ENCODE measurements around the gene TGFBR3.

The TGFBR3 gene

GRCh38 chr1:91754816-91755580 is 131.0 kb downstream of the TGFBR3 start:
- no peak for DNase-seq (ENCODE audit: low read depth in 2 of 2)

GRCh38 chr1:91754348-91754747 is 131.6 kb downstream of the TGFBR3 start:
- no peak for DNase-seq (ENCODE audit: low read depth in 2 of 2)

- DNase-seq (ENCODE audit: low read depth in 2 of 2) = no peak
Measured at GRCh38 chr1:91753878-91754277, 132.1 kb downstream of the TGFBR3 start.

GRCh38 chr1:91752324-91752723 is 133.6 kb downstream of the TGFBR3 start:
- no peak for DNase-seq (ENCODE audit: low read depth in 2 of 2)

GRCh38 chr1:91751275-91751674 is 134.7 kb downstream of the TGFBR3 start:
- DNase-seq (ENCODE audit: low read depth in 2 of 2) = no peak

GRCh38 chr1:91750398-91750996 is 135.5 kb downstream of the TGFBR3 start:
- no peak for DNase-seq (ENCODE audit: low read depth in 2 of 2)

GRCh38 chr1:91749788-91750231 is 136.1 kb downstream of the TGFBR3 start:
- DNase-seq (ENCODE audit: low read depth in 2 of 2) = no peak

- DNase-seq (ENCODE audit: low read depth in 2 of 2) = no peak
Measured at GRCh38 chr1:91747666-91748065, 138.3 kb downstream of the TGFBR3 start.

- DNase-seq (ENCODE audit: low read depth in 2 of 2) = no peak
Measured at GRCh38 chr1:91746728-91747338, 139.1 kb downstream of the TGFBR3 start.

- DNase-seq (ENCODE audit: low read depth in 2 of 2) = no peak
Measured at GRCh38 chr1:91745640-91746373, 140.1 kb downstream of the TGFBR3 start.

- DNase-seq (ENCODE audit: low read depth in 2 of 2) = no peak
Measured at GRCh38 chr1:91744953-91745639, 140.9 kb downstream of the TGFBR3 start.

- DNase-seq (ENCODE audit: low read depth in 2 of 2) = no peak
Measured at GRCh38 chr1:91742848-91743292, 143.1 kb downstream of the TGFBR3 start.

- no peak for DNase-seq (ENCODE audit: low read depth in 2 of 2)
Measured at GRCh38 chr1:91741906-91742305, 144.0 kb downstream of the TGFBR3 start.

- DNase-seq (ENCODE audit: low read depth in 2 of 2) = no peak
Measured at GRCh38 chr1:91741301-91741700, 144.7 kb downstream of the TGFBR3 start.

GRCh38 chr1:91737650-91738049 is 148.3 kb downstream of the TGFBR3 start:
- DNase-seq (ENCODE audit: low read depth in 2 of 2) = no peak

GRCh38 chr1:91736715-91737615 is 149.0 kb downstream of the TGFBR3 start:
- DNase-seq (ENCODE audit: low read depth in 2 of 2) = no peak

GRCh38 chr1:91736146-91736714 is 149.7 kb downstream of the TGFBR3 start:
- DNase-seq (ENCODE audit: low read depth in 2 of 2) = no peak

- DNase-seq (ENCODE audit: low read depth in 2 of 2) = no peak
Measured at GRCh38 chr1:91735266-91735845, 150.6 kb downstream of the TGFBR3 start.

- no peak for DNase-seq (ENCODE audit: low read depth in 2 of 2)
Measured at GRCh38 chr1:91734761-91735160, 151.2 kb downstream of the TGFBR3 start.
